Amniotic stem cell (primary cell): ENCODE measurements around the gene UPF3A.
"Not testable (repeated sequence)": the region's sequence is repeated elsewhere in the genome, so short reads cannot be mapped to it uniquely, and the experiment has no call there.

Source experiments
- DNase-seq: peaks from one replicate; lab custom pipeline; 2025; lab: John Stamatoyannopoulos, UW

UPF3A gene, protein sequence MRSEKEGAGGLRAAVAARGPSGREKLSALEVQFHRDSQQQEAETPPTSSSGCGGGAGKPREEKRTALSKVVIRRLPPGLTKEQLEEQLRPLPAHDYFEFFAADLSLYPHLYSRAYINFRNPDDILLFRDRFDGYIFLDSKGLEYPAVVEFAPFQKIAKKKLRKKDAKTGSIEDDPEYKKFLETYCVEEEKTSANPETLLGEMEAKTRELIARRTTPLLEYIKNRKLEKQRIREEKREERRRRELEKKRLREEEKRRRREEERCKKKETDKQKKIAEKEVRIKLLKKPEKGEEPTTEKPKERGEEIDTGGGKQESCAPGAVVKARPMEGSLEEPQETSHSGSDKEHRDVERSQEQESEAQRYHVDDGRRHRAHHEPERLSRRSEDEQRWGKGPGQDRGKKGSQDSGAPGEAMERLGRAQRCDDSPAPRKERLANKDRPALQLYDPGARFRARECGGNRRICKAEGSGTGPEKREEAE

DNA sequence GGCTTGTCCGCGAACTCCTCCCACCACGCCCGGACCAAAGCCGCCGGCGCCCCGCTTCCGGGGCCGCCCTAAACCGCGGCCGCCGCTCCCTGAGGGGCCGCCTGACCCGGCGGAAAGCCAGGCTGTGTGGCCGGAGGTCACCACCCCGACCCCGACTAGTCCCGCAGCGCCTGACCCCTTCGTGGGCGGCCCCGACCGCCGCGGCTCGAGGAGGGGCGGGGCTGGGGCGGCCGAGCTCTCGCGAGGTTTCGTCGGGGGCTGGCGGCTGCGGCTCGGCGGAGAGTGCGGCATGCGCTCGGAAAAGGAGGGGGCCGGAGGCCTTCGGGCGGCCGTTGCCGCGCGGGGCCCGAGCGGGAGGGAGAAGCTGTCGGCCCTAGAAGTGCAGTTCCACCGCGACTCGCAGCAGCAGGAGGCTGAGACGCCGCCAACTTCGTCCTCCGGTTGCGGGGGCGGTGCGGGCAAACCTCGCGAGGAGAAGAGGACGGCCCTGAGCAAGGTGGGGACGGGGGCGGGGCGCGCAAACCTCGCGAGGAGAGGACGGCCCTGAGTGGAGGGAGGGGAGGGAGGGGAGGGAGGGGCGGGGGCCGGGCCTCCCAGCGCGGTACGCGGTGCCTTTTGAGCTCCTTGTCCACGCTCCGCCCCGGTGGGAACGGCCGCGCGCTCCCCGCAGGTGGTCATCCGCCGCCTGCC lies at the start of gene UPF3A:
Gene UPF3A (plus strand): TSS at position 251 of the 690 bp plus-strand sequence. CDS start 39 bp downstream, at position 290.
- peak; percentile 68 for DNase-seq

DNA sequence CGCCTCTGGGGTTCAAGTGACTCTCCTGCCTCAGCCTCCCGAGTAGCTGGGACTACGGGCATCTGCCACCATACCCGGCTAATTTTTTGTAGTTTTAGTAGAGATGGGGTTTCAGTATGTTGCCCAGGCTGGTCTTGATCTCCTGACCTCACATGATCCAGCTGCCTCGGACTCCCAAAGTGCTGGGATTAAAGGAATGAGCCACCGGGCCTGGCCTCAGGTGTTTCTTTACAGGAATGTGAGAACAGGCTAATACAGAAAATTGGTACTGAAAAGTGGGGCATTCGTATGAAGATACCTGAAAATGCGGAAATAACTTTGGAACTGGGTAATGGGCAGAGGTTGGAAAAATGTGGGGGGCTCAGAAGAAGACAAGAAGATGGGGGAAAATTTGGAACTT lies 49.5 kb upstream of the UPF3A start:
- no peak for DNase-seq

DNA sequence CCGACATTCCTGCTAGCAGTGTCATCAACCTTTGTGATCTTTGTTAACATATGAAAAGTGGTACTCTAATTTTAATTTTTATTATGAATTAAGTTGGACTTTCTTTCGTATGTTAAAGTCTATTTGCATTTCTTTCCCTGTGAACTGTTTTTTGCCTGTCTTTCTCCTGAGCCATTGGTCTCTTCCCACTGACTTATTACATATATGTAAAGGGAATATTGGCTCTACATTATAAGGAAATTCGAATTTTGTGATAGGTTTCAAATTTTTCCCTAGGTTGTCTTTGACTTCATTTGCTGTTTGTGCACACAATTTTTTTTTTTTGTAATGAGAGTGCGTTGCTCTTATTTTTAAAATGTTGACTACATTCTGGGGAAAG lies 47.1 kb upstream of the UPF3A start:
- DNase-seq, result no peak

DNA sequence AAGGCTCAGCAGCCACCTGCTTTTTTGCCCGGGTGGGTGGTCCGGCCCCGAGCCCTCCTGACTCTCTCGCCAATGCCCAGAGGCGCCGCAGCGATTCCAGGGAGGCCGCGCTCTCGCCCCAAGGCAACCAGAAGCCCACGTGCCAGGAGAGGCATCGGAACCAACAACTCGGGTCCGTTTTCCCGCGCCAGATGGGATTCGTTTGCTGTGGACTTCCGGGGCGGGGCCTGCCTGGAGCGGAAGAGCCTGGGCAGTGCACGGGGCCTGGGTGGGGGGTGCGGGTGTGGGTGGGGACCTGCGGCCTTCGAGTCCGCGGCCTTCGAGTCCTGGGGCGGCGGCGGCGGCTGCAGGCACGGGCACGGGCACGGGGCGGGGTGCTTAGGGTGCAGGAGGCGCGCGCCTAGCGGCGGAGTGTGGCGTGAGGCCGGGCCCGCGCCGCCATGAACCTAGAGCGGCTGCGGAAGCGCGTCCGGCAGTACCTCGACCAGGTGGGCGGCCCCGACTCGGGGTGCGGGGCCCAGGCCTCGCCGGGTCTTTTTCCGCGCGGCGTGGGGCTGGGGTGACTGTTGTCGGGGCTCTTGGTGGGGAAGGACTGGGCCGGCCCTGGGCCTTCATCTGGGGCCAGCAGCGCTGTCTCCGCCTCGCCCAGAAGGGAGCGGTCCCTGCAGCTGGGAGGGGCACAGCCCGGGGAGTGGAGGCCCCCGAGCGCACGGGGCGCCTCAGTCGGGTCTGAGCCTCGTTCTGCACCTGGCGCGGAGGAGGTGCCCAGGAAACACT lies 46.6 kb upstream of the UPF3A start, which contains the start of gene CDC16:
Gene CDC16 (plus strand): TSS at position 253 of the 777 bp plus-strand sequence. CDS start 188 bp downstream, at position 441.
- DNase-seq, result peak; percentile 86

DNA sequence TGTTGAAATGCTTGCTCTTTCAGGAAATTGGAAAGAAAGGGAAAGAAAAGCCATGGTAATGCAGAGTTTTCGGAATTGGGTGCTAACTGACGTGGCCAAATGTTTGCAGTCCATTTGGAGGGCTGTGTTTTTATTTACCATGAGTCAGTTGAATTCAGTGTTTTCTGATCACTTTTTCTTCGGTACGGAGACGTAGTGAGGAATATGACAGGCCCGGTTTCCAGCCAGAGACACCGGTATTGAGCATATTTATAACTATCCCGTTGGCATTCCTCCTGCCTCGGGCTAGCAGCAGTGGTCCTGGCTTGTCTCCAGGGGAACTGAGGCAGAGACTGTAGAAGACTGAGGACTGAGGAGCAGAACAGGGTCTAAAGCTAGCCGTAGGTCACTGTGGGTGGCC lies 45.7 kb upstream of the UPF3A start:
- DNase-seq, result no peak

DNA sequence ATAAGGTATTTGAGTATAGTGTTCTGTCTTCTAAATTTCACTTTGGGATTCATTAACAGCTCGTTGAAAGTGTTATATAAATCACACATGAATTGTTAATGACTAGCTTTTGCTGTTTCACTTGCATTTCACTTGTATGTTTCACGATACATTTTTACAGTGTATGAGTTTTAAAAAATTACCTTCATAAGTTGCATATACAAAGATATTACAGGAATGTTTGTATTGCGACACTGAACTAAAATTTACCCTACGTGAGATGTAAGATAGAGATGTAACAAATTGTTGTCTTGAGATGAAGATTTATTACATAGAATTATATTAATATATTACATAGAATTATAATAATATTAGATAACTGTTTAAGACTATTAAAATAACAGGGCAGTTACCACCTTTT lies 45.2 kb upstream of the UPF3A start:
- no peak for DNase-seq

DNA sequence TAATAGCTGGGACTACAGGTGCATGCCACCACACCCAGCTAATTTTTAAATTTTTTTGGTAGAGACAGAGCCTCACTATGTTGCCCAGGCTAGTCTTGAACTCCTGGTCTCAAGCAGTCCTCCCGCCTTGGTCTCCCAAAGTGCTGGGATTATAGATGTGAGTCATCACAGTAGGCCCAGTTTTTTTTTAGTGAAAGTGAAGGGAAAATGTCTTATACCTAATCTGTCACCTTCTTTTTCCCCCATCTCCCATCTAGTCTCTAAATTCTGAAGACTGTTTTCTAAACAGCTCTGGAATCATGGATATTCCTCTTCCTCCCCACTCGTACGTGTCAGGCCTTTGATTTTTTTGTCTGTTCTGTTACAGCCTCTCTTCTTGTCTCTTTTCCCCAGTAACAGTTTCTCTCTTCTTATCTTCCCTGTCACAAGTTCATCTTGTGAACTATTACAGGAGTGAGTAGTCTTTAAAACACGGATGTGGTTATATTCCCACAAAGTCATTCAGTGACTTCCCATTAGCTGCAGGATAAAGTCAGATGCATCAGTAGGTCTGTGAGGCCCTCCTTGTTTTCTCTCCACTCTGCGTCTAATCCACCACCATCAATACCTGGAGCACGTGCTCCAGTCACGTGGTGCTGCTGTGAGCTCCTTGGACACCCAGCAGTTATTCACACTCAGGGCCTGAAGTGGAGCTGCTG lies 43.8 kb upstream of the UPF3A start:
- DNase-seq, result no peak

DNA sequence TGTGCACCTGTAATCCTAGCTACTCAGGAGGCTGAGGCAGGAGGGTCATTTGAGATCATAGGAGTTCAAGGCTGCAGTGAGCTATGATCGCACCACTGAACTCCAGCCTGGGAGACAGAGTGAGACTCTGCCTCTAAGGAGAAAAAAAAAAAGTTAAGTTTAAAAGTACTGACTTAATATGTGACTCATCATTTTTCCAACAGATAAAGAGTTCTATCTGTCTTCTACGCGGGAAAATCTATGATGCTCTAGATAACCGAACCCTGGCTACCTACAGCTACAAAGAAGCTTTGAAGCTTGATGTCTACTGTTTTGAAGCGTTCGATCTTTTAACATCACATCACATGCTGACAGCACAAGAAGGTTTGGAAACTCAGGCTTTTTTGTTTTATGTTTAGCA lies 39.5 kb upstream of the UPF3A start:
- no peak for DNase-seq

DNA sequence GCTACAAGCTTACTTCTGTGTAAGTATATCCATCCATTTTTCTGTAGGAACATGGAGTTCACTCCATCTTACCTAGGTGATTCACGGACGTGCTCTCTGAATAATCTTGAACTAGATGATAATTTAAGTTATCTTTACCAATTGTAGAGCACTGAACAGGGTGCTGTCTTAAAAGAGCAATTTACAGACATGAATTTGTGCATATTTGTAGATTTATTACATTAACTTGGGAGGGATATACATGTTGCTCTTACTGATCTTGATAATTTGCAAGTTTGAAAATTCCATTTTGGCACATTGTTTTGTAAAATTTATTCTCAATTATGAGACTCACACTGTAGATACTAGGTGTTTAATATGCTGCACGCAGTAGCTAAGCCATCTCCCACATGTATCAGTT lies 37.4 kb upstream of the UPF3A start:
- no peak for DNase-seq

DNA sequence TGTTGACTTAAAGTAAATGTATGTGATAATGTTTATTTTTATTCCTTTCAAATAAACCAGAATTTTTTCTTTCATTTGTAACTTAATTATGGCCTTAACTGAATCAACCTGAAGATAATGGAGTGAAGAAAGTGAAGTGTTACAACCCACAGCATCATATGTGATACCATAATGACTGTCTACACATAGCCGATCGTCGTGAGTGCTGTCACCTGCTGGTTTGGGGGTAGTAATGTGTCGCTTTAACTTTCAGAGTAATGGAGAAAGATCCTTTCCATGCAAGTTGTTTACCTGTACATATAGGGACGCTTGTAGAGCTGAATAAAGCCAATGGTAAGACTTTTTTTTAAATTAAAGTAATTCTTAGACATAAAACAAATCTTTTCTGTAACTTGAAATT lies 36.8 kb upstream of the UPF3A start:
- no peak for DNase-seq

DNA sequence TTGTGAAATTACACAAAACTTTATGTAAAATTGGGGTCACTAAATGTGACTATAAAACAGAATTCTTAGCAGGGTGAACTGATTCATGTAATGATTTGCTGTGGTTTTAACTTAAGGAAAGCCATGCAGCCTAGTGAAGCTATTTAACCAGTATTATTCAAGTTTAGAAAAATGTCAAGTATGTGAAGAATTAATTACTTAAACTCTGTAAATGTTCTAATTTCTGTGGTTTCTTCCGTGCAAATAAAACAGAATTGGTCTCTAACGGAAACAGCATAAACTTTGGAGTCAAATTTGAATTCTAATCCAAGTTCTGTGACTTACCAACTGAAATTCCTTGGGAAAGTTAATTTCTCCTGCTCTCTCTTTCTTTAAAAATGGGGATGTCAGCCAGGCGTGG lies 33.4 kb upstream of the UPF3A start:
- DNase-seq, result no peak

DNA sequence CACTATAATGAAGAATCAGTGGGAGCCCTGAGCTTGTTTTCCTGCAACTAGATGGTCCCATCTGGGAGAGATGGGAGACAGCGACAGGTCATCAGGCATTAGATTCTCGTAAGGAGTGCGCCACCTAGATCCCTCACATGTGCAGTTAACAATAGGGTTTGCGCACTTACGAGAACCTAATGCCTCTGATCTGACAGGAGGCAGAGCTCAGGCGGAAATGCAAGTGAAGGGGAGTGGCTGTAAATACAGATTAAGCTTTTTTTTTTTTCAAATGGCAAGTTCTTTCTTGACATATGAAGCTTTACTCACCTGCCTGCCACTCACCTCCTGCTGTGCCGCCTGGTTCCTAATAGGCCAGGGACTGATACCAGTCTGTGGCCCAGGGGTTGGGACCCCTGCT lies 32.3 kb upstream of the UPF3A start:
- no peak for DNase-seq

DNA sequence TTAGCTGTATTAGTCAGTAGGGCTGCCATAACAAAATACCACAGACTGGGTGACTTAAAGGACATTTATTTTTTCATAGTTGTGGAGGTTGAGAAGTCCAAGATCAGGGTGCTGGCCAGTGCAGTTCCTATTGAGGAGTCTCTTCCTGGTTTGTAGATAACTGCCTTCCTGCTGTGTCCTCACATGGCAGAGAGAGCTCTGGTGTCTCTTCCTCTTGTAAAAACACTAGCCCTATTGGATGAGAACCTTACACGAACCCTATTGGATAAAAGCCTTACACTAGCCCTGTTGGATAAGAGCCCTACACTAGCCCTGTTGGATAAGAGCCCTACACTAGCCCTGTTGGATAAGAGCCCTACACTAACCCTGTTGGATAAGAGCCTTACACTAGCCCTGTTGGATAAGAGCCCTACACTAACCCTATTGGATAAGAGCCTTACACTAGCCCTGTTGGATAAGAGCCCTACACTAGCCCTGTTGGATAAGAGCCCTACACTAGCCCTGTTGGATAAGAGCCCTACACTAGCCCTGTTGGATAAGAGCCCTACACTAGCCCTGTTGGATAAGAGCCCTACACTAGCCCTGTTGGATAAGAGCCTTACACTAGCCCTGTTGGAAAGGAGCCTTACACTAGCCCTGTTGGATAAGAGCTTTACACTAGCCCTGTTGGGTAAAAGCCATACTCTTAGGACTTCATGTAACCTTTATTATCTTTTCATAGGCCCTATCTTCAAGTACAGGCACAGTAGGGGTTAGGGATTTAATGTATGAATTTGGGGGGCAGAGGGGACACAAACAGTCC lies 29.6 kb upstream of the UPF3A start:
- not testable (repeated sequence) for DNase-seq

DNA sequence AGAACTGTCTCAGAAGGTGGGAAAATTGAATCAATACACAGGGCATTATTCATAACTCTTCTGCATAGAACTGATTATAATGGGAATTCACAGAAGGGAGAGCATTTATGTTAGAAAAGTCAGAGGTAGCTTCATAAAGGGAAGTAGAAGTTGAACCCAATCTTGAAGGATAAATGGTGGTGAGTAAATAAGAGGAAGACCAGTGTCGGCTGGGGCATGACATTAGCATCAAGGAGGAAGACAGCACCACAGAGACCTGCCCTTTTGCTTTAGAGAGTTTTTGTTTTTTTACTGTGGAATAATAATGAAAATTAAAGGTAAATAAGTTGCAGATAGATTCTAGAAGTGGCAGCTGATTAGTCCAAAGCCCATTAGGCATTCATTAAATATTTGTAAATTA lies 24.9 kb upstream of the UPF3A start:
- DNase-seq, result no peak

DNA sequence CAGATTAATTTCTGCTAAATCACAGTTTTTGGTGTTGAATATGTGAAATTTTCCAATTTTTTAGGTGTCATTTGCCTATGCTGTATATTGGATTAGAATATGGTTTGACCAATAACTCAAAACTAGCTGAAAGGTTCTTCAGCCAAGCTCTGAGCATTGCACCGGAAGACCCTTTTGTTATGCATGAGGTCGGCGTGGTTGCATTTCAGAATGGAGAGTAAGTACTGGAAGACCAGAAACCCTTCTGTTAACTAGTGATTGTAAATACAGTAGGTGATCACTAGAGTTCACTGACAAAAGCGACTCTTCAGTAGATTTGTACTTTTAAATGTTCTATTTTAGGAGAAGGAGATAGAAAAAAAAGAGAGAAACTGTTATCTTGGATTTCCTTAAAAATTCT lies 24.4 kb upstream of the UPF3A start:
- no peak for DNase-seq

DNA sequence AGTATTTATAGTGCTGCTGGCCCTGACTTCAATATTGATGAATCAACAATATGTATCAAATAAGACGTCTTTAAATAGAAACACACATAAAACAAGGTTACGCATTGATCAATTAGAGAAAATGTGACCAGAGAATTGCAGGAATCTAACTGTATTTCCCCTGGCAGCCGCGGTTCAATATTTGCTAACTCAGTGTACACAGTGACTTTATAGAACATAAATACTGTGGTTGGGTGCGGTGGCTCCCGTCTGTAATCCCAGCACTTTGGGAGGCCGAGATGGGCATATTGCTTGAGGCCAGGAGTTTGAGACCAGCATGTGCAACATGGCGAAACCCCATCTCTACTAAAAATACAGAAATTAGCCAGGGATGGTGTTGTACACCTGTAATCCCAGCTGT lies 22.8 kb upstream of the UPF3A start:
- no peak for DNase-seq

DNA sequence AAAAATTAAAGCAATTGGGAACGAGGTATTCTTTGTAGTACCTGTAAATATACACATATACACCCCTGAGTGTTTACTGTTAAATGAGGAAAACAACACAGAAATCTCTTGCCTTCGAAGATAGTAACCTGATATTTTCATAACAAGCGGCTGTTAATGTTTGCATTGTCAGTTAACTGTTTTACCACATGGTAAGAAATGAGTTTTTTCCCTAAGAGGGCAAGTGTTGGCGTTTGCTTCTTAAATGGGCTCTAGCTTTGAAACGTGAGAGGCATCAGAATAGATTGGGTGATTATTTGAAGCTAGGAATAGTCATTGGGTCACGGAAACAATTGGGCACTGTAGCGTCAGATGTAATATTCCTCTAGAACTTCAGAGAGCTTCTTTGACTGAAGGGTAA lies 22.0 kb upstream of the UPF3A start:
- DNase-seq, result no peak

DNA sequence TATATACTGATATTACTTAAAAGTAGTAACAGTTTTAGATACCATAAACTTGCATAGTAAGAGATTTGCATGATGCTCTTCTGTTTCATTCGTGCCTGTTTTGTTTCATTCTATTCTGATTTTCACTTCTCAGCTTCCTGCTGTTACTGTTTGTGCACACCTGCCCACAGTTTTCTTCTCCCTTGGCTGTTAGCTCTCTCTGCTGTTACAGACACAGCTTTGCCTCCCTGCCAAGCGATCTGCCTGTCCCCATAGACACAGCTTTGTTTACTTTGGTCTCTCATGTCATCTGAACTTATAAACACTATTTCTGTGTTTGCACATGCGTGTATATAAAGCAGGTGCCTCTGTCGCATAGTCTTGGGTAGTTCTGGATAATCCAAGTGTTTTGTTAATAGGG lies 21.4 kb upstream of the UPF3A start:
- no peak for DNase-seq

DNA sequence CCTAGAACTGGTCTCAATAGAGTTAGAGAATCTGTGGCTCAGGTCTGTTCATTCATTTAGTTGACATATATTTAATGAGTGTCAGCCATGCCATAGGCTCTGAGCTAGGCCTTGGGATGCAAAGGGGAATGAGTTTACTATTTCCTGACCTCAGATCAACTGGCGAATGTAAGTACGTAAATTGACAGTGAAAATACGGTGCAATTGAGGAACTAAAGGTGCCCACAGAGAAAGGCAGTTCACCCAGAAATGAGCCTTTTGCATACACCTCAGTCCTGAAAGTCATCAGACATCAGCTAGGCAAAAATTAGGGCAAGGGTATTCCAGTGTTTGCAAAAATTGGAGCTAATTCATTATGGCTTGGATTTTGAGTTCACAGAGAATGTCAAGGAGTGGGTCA lies 20.6 kb upstream of the UPF3A start:
- DNase-seq, result no peak

DNA sequence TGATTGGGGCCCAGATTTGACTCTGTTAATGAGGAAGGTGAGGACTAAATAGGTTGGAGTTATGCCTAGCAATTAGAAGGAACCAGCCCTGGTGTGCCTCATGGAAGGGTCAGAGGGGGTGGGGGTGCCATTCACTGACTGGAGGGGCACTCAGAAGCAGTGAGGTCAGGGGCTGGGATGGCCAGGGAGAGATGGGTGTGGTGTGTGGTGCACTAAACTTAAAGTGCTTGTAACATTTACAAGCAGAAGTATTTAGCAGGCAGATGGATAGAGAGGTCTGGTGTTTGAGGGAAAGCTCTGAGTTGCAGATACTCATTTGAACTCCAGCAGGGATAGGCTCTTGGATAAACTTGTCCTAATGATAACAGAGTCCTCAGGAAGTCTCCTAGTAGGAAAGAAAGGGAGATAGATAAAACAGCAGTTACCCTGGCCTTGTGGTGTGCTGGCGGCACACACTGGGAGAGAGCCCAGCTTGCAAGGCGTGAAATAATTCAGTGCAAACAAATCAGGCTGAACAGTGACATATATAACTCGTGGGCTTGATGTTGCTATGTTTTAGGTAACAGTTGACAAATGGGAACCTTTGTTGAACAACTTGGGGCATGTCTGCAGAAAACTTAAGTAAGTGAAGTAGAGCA lies 20.0 kb upstream of the UPF3A start:
- no peak for DNase-seq

DNA sequence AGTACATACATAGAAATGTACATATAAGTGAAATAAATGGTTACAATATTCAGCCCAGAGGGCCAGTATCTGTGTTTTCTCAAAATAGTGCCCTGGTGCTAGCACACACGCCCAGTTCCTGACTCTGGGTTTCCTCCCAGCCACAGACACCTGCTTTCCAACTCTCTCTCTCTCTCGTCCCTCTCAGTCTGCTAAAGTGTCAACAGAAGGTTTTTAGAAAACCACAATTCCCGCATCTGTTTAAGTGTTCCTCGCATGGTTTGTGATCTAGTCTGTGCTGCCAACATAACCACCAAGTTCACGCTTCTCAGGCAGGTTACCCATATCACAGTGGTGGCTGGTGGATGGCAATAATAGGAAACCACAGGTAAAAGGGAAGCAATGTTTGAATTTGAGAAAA lies 17.8 kb upstream of the UPF3A start:
- DNase-seq, result no peak
